Cardiac fibroblast (primary cell): Measurements from ENCODE around the gene KIF21B.

Source experiments
- DNase-seq, 2 donors: peaks; one replicate each; pipeline versions ENCODE4 v3.0.0 to v3.0.0-alpha.2; 2010; ENCODE audit warnings: low read depth in 2 of 2
- H3K4me3 ChIP-seq, 2 donors: replicated peaks in 1 of 2; 1 replicate in 1 of 2; 2 replicates in 1 of 2; pipeline ENCODE4 v1.5.1; 2011; ENCODE audit warnings: low read depth in 2 of 2, low read length in 2 of 2, mild to moderate bottlenecking in 2 of 2, moderate library complexity in 1 of 2
- CTCF ChIP-seq: IDR thresholded peaks from one replicate; pipeline ENCODE4 v1.5.1; 2011; ENCODE audit warnings: low read depth, mild to moderate bottlenecking, low read length, inconsistent platforms

Gene KIF21B

GRCh38 chr1:201049248-201049831 lies 25.8 kb upstream of the KIF21B start:
- H3K4me3 ChIP-seq = no peak overlapping the region
- no peak for TF ChIP-seq CTCF
- no peak for DNase-seq

- TF ChIP-seq CTCF = no peak
- H3K4me3 ChIP-seq = no peak overlapping the region
- DNase-seq = no peak
Measured at GRCh38 chr1:201048521-201048920, 25.0 kb upstream of the KIF21B start.

- TF ChIP-seq CTCF = no peak
- no peak overlapping the region for H3K4me3 ChIP-seq
- DNase-seq = no peak
Measured at GRCh38 chr1:201044119-201044518, 20.6 kb upstream of the KIF21B start.

DNA sequence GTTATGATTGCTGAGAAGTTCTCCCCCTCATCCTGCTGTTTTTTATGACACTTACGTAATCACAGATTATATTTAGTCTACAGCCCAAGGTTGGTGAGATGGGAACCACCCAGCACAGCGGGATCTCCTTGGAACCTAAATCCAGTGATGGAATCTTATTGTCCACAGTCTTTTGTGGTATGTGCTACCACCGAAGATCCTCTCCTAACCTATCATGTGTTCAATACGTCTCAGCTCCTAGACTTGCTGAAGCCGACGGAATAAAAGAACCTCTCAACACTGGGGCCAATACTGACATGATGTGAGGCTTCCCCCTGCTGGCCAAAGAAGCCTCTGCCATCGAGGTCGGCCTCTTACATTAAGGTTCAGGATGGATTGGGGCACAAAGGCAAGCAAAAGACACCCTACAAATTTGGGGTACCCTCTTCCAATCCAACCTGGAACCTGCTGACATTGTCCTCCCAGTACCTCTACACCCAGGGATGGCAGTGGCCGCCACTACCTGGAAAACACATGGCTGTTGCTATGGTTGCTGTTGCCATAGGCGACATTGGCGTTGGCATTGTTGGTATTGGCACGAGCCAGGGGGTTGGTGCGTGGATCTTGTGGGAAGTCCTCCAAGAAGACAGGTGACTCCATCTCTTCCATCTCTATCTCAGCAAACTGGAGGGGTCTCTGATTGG lies 19.4 kb upstream of the KIF21B start:
- no peak overlapping the region for H3K4me3 ChIP-seq
- peak; percentile 91 for TF ChIP-seq CTCF
- DNase-seq = peak; percentile 82 to 83

DNA sequence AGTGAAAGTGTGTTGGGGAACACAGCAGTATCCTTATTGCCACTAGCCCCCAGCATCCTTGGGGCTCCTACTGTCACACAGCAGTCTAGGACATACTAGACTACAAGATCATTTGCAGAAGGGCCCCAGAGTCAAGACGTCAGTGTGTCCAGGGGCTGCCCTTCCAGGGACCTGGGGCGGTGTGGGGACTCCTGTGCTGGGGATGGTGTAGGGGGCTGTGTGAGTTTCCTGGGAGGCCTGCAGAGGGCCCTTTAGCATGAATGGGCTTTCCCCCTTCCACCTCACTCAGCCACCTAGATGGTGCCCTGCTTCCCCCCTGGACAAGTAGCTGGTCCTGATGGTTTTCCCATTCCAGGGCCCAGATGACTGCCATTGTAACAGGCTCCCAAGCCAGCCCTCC lies 17.5 kb upstream of the KIF21B start:
- no peak overlapping the region for H3K4me3 ChIP-seq
- TF ChIP-seq CTCF = no peak
- no peak for DNase-seq

DNA sequence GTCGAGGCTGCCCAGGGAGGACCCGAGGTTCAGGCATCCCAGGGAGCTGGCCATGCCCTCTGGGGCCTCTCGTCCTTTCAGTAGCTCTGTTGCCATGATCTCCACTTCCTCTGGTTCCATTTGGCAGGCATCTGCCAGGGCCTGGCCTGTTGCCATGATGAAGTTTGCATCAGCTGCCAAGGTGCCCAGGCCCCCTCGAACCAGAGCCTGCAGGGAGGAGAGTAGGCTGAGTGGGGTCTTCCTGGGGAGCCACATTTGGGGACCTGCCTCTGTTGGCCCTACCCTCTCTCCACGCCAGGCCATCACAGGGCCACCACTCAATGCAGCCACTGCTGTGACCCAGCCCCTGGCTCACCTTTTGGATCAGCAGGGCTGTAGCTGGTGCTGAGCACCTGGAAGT lies 16.4 kb upstream of the KIF21B start:
- no peak for DNase-seq
- H3K4me3 ChIP-seq = no peak overlapping the region
- TF ChIP-seq CTCF = no peak
